DND-41 (cell line): ENCODE measurements around the gene ANKRD23.

Experiments used
- ATAC-seq: fragments of 200-7000 bp; cut with Tn5 transposase; 3 replicates; pipeline ENCODE4 v1.9.1; 2021; ENCODE audit warnings: low read depth; ENCODE audit not compliant: insufficient read depth
- DNase-seq: peaks from one replicate; pipeline ENCODE4 v3.0.0-alpha.2; 2020
- H2AFZ ChIP-seq: 2 replicates; pipeline ENCODE4 v1.6.0; 2012; ENCODE audit warnings: low read depth, low read length
- H3K27ac ChIP-seq: 2 replicates; pipeline ENCODE4 v1.5.1; 2012; ENCODE audit warnings: low read length, inconsistent platforms
- H3K27me3 ChIP-seq: fragments of 200-600 bp; sonication (generic); 2 replicates; pipeline ENCODE4 v1.6.0; 2012; ENCODE audit warnings: low read length, mild to moderate bottlenecking, inconsistent platforms; ENCODE audit not compliant: insufficient read depth, poor library complexity
- H3K36me3 ChIP-seq: 2 replicates; pipeline ENCODE4 v1.5.1; 2012; ENCODE audit warnings: low read length, inconsistent platforms; ENCODE audit not compliant: insufficient read depth
- H3K4me1 ChIP-seq: 2 replicates; pipeline ENCODE4 v1.5.1; 2012; ENCODE audit warnings: mild to moderate bottlenecking, low read length; ENCODE audit not compliant: insufficient read depth
- H3K4me2 ChIP-seq: 2 replicates; pipeline ENCODE4 v1.6.0; 2012; ENCODE audit warnings: mild to moderate bottlenecking, moderate library complexity, low read length, inconsistent platforms; ENCODE audit not compliant: insufficient read depth
- H3K4me3 ChIP-seq, 2 experiments: fragments of 200-600 bp in 1 of 2; shearing (Covaris generic) in 1 of 2; 2 replicates each; pipeline ENCODE4 v1.5.1; 2012 to 2016; ENCODE audit warnings: inconsistent platforms in 2 of 2, low read length in 2 of 2, mild to moderate bottlenecking in 2 of 2, low read depth in 1 of 2, moderate library complexity in 1 of 2
- H3K79me2 ChIP-seq: 2 replicates; pipeline ENCODE4 v1.6.0; 2012; ENCODE audit warnings: low read length, inconsistent platforms; ENCODE audit not compliant: insufficient read depth
- H3K9ac ChIP-seq: 2 replicates; pipeline ENCODE4 v1.6.0; 2012; ENCODE audit warnings: low read depth, mild to moderate bottlenecking, inconsistent platforms, low read length, moderate library complexity
- H3K9me3 ChIP-seq: 2 replicates; pipeline ENCODE4 v1.5.1; 2012; ENCODE audit warnings: low read length, moderate library complexity, mild to moderate bottlenecking, inconsistent platforms; ENCODE audit not compliant: insufficient read depth, severe bottlenecking
- H4K20me1 ChIP-seq: 2 replicates; pipeline ENCODE4 v1.6.0; 2012; ENCODE audit warnings: low read length; ENCODE audit not compliant: insufficient read depth
- EZH2 ChIP-seq: IDR thresholded peaks from 3 replicates; pipeline ENCODE4 v1.6.1; 2012; ENCODE audit warnings: borderline replicate concordance, low read depth, mild to moderate bottlenecking, moderate library complexity, low read length, inconsistent platforms; ENCODE audit not compliant: severe bottlenecking
- TF ChIP-seq, protein P1 (sequence below): IDR thresholded peaks from 2 replicates; pipeline ENCODE4 v1.5.1; 2012; ENCODE audit warnings: borderline replicate concordance, low read length, moderate library complexity, mild to moderate bottlenecking; ENCODE audit not compliant: poor library complexity, severe bottlenecking; ENCODE audit errors: extremely low read depth

The ANKRD23 gene

DNA sequence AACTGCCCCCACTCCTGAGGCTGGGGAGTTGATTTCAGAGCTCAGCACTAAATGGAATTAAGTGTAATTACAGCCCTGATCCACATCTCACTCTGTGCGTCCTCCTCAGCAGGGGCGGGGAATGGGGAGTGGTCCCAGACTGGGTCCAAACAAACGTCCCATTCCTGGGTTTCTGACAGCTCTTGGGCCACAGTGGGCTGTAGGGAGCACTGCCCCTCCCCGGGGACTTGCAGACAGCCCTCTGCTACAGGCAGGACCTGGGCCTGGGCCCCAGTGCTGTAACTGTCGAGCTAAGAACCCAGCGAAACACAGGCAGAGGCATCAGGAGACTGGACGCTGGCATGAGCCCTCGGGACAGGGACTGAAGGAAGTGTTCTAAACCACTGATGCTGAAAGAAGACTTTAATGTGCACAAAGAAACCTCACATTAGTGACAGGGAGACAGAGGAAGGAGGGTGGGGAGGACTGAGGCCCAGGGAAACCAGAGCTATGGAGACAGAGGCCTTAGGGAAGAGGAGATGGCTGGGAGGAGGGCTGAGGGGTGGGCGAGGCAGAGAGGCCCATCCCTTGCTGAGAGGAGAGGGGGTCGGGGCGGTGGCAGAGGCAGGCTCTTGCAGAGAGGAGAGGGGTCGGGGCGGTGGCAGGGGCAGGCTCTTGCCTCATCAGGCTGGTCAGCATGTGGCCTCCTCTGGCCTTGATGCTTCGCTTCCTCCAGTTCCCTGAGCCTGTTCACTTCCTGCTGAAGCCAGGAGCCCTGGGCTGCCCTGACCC lies 31.9 kb upstream of the ANKRD23 start:
- Histone ChIP-seq H3K9ac (no peak overlapping the region), H3K27ac (no peak overlapping the region), H3K9me3 (no peaks in the 10 kb centered on the region), H3K27me3 (no peaks in the 10 kb centered on the region), H3K36me3 (no peaks in the 10 kb centered on the region), H4K20me1 (no peaks in the 10 kb centered on the region), H3K79me2 (no peaks in the 10 kb centered on the region), H3K4me3 (no peak overlapping the region), H3K4me2 (no peak overlapping the region), H2AFZ (no peak overlapping the region), H3K4me1 (no peaks in the 10 kb centered on the region)
- no peak for DNase-seq
- no peak for TF ChIP-seq EZH2
- TF ChIP-seq, protein P1, sequence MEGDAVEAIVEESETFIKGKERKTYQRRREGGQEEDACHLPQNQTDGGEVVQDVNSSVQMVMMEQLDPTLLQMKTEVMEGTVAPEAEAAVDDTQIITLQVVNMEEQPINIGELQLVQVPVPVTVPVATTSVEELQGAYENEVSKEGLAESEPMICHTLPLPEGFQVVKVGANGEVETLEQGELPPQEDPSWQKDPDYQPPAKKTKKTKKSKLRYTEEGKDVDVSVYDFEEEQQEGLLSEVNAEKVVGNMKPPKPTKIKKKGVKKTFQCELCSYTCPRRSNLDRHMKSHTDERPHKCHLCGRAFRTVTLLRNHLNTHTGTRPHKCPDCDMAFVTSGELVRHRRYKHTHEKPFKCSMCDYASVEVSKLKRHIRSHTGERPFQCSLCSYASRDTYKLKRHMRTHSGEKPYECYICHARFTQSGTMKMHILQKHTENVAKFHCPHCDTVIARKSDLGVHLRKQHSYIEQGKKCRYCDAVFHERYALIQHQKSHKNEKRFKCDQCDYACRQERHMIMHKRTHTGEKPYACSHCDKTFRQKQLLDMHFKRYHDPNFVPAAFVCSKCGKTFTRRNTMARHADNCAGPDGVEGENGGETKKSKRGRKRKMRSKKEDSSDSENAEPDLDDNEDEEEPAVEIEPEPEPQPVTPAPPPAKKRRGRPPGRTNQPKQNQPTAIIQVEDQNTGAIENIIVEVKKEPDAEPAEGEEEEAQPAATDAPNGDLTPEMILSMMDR: no peak
- no peak for ATAC-seq

GRCh38 chr2:96874198-96874831 lies 30.5 kb upstream of the ANKRD23 start:
- Histone ChIP-seq H3K4me1 (no peaks in the 10 kb centered on the region), H2AFZ (no peak overlapping the region), H3K4me3 (no peak overlapping the region), H3K27me3 (no peaks in the 10 kb centered on the region), H3K4me2 (no peak overlapping the region), H4K20me1 (no peaks in the 10 kb centered on the region), H3K27ac (no peak overlapping the region), H3K36me3 (no peaks in the 10 kb centered on the region), H3K9me3 (no peaks in the 10 kb centered on the region), H3K79me2 (no peaks in the 10 kb centered on the region), H3K9ac (no peak overlapping the region)
- ATAC-seq (no peak), DNase-seq (no peak)
- no peak for TF ChIP-seq EZH2
- TF ChIP-seq, protein P1: no peak

GRCh38 chr2:96873651-96874096 lies 29.9 kb upstream of the ANKRD23 start:
- no peaks in the 10 kb centered on the region for H3K27me3 ChIP-seq
- ATAC-seq: no peak
- no peak overlapping the region for H3K9ac ChIP-seq
- H2AFZ ChIP-seq: no peak overlapping the region
- no peaks in the 10 kb centered on the region for H3K9me3 ChIP-seq
- no peaks in the 10 kb centered on the region for H3K4me1 ChIP-seq
- H3K4me3 ChIP-seq: no peak overlapping the region
- H3K36me3 ChIP-seq: no peaks in the 10 kb centered on the region
- H3K4me2 ChIP-seq: no peak overlapping the region
- no peak overlapping the region for H3K27ac ChIP-seq
- DNase-seq: no peak
- TF ChIP-seq, protein P1: no peak
- no peak for TF ChIP-seq EZH2
- no peaks in the 10 kb centered on the region for H4K20me1 ChIP-seq
- no peaks in the 10 kb centered on the region for H3K79me2 ChIP-seq
